Measurements from ENCODE around the gene ARHGAP24.

ARHGAP24 gene

DNA sequence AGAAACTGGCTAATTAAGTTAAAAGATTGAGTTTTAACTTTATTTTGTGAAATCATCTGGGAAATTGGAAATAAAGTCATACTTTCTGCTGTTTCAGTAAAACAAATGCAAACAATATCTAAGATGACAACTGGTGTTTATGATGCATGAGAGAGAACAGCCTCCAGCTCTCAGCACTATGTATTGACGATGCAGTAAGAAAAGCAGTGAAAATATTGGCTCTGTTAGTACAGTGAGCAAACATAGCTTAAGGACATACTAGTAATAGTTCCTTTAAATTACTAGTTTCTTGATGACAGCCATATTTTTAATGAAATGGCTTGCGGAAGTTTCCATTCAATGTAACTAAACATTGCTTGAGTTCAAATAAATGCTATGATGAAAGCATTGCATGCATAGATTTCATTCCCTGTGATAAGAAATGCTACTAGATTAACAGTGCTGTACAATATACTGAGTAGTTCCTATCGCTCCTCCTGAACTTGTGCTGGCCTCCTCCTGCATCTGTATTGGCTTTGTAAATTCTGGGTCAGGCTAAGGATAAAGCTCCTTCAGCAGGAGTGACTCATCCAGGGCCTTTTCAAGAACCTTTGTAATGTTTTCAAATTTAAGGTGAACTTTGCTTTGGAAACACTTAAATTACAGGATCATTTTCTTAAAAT is 11.6 kb downstream of the ARHGAP24 start:
- Histone ChIP-seq H3K27ac (no peak overlapping the region), H3K4me3 (ENCODE audit: low read depth in 1 of 2, low read length in 1 of 2) (no peak overlapping the region), H3K4me1 (ENCODE audit: control insufficient read depth in 1 of 2, insufficient read depth in 1 of 2, low read depth in 1 of 2, low read length in 1 of 2) (peaks cover 8 to 9% of the 10 kb centered on the region in 2 experiments), H3K27me3 (no peaks in the 10 kb centered on the region), H3K9me3 (no peaks in the 10 kb centered on the region), H3K36me3 (no peaks in the 10 kb centered on the region)
- TF ChIP-seq, protein P1, sequence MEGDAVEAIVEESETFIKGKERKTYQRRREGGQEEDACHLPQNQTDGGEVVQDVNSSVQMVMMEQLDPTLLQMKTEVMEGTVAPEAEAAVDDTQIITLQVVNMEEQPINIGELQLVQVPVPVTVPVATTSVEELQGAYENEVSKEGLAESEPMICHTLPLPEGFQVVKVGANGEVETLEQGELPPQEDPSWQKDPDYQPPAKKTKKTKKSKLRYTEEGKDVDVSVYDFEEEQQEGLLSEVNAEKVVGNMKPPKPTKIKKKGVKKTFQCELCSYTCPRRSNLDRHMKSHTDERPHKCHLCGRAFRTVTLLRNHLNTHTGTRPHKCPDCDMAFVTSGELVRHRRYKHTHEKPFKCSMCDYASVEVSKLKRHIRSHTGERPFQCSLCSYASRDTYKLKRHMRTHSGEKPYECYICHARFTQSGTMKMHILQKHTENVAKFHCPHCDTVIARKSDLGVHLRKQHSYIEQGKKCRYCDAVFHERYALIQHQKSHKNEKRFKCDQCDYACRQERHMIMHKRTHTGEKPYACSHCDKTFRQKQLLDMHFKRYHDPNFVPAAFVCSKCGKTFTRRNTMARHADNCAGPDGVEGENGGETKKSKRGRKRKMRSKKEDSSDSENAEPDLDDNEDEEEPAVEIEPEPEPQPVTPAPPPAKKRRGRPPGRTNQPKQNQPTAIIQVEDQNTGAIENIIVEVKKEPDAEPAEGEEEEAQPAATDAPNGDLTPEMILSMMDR (IDR thresholded peaks at IDR 0.05): no peak

DNA sequence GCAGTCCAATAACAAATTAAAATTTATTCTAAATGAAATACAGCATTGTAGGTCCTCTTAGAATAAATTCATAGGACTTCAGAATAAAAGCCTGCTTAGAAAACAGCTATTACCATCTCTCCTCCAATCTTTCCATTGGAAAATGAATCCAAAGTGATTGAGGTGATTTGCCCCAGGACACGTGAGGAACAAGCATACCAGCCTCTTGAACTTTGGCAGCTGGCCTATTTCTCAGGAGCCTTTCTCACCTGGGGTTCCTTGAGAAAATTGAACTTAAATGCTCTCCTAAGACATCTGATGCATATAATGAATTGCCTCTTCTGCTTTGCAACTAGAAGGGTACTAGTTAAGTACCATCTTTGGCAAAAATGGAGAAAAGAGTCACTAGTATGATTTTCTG is 13.5 kb downstream of the ARHGAP24 start:
- Histone ChIP-seq H3K4me1 (ENCODE audit: control insufficient read depth in 1 of 2, insufficient read depth in 1 of 2, low read depth in 1 of 2, low read length in 1 of 2) (no peaks in the 10 kb centered on the region), H3K9me3 (no peaks in the 10 kb centered on the region), H3K27me3 (no peaks in the 10 kb centered on the region), H3K27ac (no peak overlapping the region), H3K36me3 (no peaks in the 10 kb centered on the region), H3K4me3 (ENCODE audit: low read depth in 1 of 2, low read length in 1 of 2) (no peak overlapping the region)
- TF ChIP-seq, protein P1 (IDR thresholded peaks at IDR 0.05): no peak

DNA sequence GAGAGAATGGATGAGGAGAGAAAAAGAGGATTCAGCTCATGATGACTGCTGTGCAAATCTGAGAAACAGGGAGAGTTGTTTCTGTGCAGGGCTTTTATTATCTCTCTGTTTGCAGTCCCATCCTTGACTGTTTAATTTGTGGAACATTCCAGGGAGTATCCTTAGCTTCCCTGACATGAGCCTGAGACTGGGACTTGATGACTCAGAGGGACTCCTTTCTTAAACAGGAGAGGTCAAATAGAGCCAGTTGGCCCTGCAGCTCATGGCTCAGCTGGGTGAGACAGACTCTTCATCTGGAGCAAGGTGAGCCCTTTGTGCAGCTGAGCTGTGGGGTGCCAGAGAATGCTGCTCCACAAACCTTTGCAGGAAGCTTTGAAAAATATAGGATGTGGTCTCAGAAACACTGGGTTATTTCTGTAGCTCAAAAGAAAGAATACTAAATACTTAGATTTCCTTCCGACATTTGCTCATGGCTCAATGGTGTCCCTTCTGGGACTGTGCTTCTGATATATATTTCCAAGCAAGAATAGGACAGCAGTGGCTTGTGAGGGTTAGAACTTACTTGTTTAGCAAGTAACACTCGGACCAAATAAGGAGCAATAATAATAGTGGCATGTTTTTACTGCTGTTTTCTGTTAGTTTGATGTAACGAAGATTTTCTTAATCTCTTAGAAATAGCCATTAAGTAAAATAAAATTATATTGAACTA is 14.5 kb downstream of the ARHGAP24 start:
- TF ChIP-seq, protein P1 (IDR thresholded peaks at IDR 0.05): no peak
- Histone ChIP-seq H3K27me3 (no peaks in the 10 kb centered on the region), H3K4me3 (ENCODE audit: low read depth in 1 of 2, low read length in 1 of 2) (no peak overlapping the region), H3K36me3 (no peaks in the 10 kb centered on the region), H3K9me3 (no peaks in the 10 kb centered on the region), H3K4me1 (ENCODE audit: control insufficient read depth in 1 of 2, insufficient read depth in 1 of 2, low read depth in 1 of 2, low read length in 1 of 2) (no peaks in the 10 kb centered on the region), H3K27ac (no peak overlapping the region)

DNA sequence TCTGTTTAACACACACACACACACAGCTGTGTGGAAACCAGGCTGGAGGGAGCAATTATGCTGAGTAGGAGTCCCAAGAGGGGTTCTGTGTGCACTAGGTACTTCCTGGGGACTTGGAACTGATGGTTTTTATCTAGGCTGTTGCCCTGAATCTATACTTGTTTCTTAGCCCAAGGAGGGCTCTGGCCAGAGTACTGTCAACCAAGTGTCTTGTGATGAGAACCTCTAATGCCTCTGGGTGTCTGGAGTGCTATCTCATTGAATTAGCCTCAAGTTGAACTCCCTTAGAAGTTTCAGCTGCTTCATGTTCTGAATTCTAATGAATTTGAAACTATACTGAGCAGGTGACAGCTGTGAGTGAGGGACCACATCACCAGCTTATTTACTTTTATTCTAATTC is 16.6 kb downstream of the ARHGAP24 start:
- TF ChIP-seq, protein P1 (IDR thresholded peaks at IDR 0.05): no peak

DNA sequence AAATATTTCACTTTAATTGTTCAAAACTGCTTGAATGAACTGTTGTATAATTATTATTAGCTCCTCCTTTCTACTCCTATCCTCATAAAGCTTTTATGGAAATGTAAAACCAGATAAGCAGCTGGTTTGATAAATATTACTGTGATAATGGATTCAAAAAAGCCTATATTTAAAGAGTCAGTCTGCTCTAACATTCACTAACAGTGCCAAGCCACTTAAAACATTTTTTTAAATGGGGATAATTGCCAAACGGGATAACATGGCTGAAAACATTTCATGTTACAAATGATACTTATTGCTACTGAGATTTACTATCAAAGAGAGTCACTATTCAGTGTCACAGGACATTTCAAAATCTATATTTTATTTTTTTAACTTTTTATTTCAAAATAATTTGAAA is 17.4 kb downstream of the ARHGAP24 start:
- H3K4me1 ChIP-seq (ENCODE audit: control insufficient read depth in 1 of 2, insufficient read depth in 1 of 2, low read depth in 1 of 2, low read length in 1 of 2): peaks cover 6 to 7% of the 10 kb centered on the region in 2 experiments
- no peaks in the 10 kb centered on the region for H3K36me3 ChIP-seq
- no peaks in the 10 kb centered on the region for H3K27me3 ChIP-seq
- no peak overlapping the region for H3K4me3 ChIP-seq (ENCODE audit: low read depth in 1 of 2, low read length in 1 of 2)
- TF ChIP-seq, protein P1 (IDR thresholded peaks at IDR 0.05): no peak
- no peak overlapping the region for H3K27ac ChIP-seq
- H3K9me3 ChIP-seq: no peaks in the 10 kb centered on the region

More for the DNA sequence above, 16.6 kb downstream of the ARHGAP24 start:
- no peak overlapping the region for H3K27ac ChIP-seq
- no peak overlapping the region for H3K4me3 ChIP-seq (ENCODE audit: low read depth in 1 of 2, low read length in 1 of 2)
- H3K27me3 ChIP-seq: no peaks in the 10 kb centered on the region
- no peaks in the 10 kb centered on the region for H3K36me3 ChIP-seq
- no peaks in the 10 kb centered on the region for H3K4me1 ChIP-seq (ENCODE audit: control insufficient read depth in 1 of 2, insufficient read depth in 1 of 2, low read depth in 1 of 2, low read length in 1 of 2)
- H3K9me3 ChIP-seq: no peaks in the 10 kb centered on the region

Data from neutrophil (primary cell).